ENCODE results near the gene GINS2.

DNA sequence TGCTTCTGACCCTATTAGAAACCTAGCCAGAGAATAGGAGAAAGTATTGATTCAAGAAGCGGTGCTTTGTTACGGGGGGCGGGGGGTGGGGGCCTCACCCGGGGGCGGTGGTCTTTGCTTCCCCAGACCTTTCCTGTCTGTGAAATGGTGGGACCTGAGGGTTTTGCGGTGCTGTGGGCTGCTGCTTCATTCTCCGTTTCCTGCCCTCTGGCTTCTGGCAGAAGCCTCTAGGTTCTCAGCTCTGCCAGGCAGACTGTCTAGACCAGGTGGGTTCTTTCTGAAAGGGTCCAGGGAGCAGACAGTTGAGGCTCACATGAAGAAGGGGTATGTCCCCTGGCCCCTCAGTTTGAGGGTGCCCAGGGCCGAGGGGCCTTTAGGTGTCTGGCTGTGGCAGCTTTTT, 61.7 kb downstream of the GINS2 start:
- TF ChIP-seq, protein P1, sequence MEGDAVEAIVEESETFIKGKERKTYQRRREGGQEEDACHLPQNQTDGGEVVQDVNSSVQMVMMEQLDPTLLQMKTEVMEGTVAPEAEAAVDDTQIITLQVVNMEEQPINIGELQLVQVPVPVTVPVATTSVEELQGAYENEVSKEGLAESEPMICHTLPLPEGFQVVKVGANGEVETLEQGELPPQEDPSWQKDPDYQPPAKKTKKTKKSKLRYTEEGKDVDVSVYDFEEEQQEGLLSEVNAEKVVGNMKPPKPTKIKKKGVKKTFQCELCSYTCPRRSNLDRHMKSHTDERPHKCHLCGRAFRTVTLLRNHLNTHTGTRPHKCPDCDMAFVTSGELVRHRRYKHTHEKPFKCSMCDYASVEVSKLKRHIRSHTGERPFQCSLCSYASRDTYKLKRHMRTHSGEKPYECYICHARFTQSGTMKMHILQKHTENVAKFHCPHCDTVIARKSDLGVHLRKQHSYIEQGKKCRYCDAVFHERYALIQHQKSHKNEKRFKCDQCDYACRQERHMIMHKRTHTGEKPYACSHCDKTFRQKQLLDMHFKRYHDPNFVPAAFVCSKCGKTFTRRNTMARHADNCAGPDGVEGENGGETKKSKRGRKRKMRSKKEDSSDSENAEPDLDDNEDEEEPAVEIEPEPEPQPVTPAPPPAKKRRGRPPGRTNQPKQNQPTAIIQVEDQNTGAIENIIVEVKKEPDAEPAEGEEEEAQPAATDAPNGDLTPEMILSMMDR (IDR thresholded peaks at IDR 0.05), result no peak
- TF ChIP-seq POLR2A (IDR thresholded peaks at IDR 0.05), result no peak

All from adrenal gland (tissue), 5 donors.